ACC112 (cell line): ENCODE results near the gene SLTM.
A peak's percentile ranks its signal among the peaks of the same experiment; 100 is the strongest.
"Not testable (repeated sequence)": the region's sequence is repeated elsewhere in the genome, so short reads cannot be mapped to it uniquely, and the experiment has no call there.

ENCODE experiments used
- H2AFZ ChIP-seq: fragments of 200-600 bp; sonication (generic); one replicate; pipeline ENCODE4 v1.6.0; 2017; ENCODE audit warnings: antibody characterized with exemption, low read length; ENCODE audit not compliant: unreplicated experiment
- H3K27ac ChIP-seq: fragments of 200-600 bp; sonication (generic); 2 replicates; pipeline ENCODE4 v1.5.1; 2014; ENCODE audit warnings: low read depth, mild to moderate bottlenecking, antibody characterized with exemption, low read length, moderate library complexity
- H3K27me3 ChIP-seq: fragments of 200-600 bp; sonication (generic); 2 replicates; pipeline ENCODE4 v1.6.1; 2014; ENCODE audit warnings: mild to moderate bottlenecking, antibody characterized with exemption, low read length, moderate library complexity, mixed read lengths; ENCODE audit not compliant: insufficient read depth
- H3K36me3 ChIP-seq: fragments of 200-600 bp; sonication (generic); 2 replicates; pipeline ENCODE4 v1.6.1; 2016; ENCODE audit warnings: mild to moderate bottlenecking, antibody characterized with exemption, low read length, moderate library complexity, mixed read lengths; ENCODE audit not compliant: insufficient read depth
- H3K4me1 ChIP-seq: fragments of 200-600 bp; sonication (generic); one replicate; pipeline ENCODE4 v1.6.1; 2016; ENCODE audit warnings: low read length, mixed read lengths; ENCODE audit not compliant: insufficient read depth, unreplicated experiment, control insufficient read depth
- H3K4me3 ChIP-seq: fragments of 200-600 bp; sonication (generic); 2 replicates; pipeline ENCODE4 v1.5.1; 2014; ENCODE audit warnings: mild to moderate bottlenecking, low read depth, low read length
- H3K79me2 ChIP-seq: fragments of 200-600 bp; sonication (generic); one replicate; pipeline ENCODE4 v1.6.0; 2016; ENCODE audit warnings: low read length; ENCODE audit not compliant: control insufficient read depth, unreplicated experiment, insufficient read depth

Gene SLTM

DNA sequence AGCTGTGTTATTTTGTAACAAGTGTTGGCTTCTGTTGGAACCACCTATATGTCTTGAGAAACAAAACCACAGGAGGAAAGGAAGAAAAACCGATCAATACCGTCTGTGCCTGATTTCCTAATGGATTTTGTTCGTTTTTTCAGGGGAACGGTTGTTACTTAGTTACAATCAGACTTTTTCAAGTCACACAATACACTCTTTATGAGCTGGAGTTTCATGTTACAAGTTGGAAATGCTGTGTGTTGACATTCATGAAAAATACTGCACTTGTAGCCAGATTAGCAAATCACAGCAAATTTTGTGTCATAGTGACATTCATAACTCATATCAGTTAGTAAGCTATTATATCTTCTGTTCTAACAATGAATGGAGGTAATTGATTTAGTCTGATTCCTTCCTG, 78.9 kb downstream of the SLTM start:
- Histone ChIP-seq H3K4me3 (no peak overlapping the region), H3K36me3 (no peaks in the 10 kb centered on the region; the same call in none of the 2 replicates), H3K79me2 (no peaks in the 10 kb centered on the region), H3K27ac (no peak overlapping the region), H3K4me1 (no peaks in the 10 kb centered on the region), H3K27me3 (no peaks in the 10 kb centered on the region), H2AFZ (no peak overlapping the region)

DNA sequence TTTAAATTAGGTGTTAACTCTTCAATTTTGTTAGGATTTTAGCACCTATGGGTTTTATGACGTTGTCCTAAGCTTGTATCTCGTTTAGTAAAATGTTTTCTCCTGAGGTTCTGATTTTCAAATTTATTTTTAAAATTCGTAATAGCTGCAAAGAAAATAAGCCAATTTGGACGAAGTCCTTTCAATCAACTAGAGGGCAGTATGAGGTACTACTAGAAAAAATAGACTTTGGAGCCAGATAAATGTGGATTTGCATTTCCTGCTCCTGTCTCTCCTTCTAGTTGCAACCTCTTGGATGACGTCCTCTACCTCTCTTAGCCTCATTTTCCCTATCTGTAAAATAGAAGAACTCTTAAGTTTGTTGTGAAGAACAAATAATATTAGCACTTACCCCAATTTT, 81.1 kb downstream of the SLTM start:
- Histone ChIP-seq H3K27me3 (no peaks in the 10 kb centered on the region), H3K27ac (no peak overlapping the region), H3K79me2 (no peaks in the 10 kb centered on the region), H3K4me1 (no peaks in the 10 kb centered on the region), H2AFZ (no peak overlapping the region), H3K36me3 (peaks cover 4% of the 10 kb centered on the region; the same call in 1 of the 2 replicates), H3K4me3 (no peak overlapping the region)

DNA sequence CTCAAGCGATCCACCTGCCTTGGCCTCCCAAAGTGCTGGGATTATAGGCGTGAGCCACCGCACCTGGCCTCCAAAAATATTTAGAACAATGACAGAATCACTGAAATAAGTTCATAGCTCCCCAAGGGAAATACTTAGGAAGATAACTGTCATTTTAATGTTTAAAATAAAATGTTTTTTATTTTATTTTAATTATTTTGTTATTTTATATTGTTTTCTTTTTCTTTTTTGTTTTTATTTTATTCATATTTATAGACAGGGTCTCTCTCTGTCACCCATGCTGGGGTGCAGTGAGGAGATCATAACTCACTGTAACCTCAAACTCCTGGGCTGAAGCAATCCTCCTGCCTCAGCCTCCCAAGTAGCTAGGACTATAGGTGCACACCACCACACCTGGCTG, 82.3 kb downstream of the SLTM start:
- not testable (repeated sequence) for H3K36me3 ChIP-seq, H3K27ac ChIP-seq, H2AFZ ChIP-seq, H3K27me3 ChIP-seq, H3K4me1 ChIP-seq, H3K79me2 ChIP-seq, H3K4me3 ChIP-seq

DNA sequence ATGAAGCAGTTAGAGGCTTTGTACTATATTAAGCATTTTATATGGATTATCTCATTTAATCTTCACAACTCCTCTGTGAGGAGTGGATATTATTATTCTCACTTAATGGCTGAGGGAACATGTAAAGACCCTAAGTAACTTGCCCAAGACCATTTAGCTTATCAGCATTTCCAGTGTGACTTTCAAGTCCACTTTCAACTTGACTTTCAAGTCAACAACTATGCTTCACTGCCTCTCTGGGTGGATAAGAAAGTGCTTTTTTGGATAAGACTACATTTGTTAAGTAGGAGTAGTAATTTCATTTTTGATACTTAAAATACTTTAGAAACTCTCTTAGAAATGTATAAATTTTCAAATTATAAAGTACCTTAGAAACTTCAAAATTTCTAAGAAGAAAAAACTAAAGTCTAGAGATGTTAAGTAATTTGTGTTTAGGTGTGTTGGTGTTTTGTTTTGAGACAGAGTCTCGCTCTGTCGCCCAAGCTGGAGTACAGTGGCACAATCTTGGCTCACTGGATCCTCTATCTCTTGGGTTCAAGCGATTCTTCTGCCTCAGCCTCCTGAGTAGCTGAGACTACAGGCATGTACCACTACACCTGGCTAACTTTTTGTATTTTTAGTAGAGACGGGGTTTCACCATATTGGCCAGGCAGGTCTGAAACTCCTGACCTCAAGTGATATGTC, 90.6 kb downstream of the SLTM start:
- Histone ChIP-seq H3K27ac (no peak overlapping the region), H2AFZ (no peak overlapping the region), H3K27me3 (no peaks in the 10 kb centered on the region), H3K4me1 (no peaks in the 10 kb centered on the region), H3K79me2 (no peaks in the 10 kb centered on the region), H3K36me3 (peaks cover 5% of the 10 kb centered on the region; the same call in 1 of the 2 replicates), H3K4me3 (no peak overlapping the region)

DNA sequence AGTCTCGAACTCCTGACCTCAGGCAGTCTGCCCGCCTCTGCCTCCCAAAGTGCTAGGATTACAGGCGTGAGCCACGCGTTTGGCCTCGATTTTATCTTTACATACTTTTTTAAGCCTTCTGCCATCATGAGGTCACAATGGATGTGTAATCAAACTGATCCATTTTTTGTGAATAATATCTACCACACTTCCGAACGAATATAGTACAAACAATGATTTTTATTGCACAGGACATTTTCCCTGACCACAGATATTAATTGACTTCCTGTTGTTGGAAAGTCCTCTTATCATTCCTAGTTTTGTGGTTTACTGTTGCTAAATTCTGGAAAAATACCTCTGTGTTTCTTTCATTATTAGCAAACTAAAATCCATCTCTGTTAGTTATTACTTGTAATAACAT, 93.4 kb downstream of the SLTM start:
- peak overlapping the region; percentile 39; the same call in 1 of the 2 replicates for H3K27ac ChIP-seq
- H3K36me3 ChIP-seq = no peaks in the 10 kb centered on the region; the same call in 1 of the 2 replicates
- H2AFZ ChIP-seq = no peak overlapping the region
- no peaks in the 10 kb centered on the region for H3K4me1 ChIP-seq
- H3K79me2 ChIP-seq = no peaks in the 10 kb centered on the region
- H3K27me3 ChIP-seq = no peaks in the 10 kb centered on the region
- H3K4me3 ChIP-seq = no peak overlapping the region

DNA sequence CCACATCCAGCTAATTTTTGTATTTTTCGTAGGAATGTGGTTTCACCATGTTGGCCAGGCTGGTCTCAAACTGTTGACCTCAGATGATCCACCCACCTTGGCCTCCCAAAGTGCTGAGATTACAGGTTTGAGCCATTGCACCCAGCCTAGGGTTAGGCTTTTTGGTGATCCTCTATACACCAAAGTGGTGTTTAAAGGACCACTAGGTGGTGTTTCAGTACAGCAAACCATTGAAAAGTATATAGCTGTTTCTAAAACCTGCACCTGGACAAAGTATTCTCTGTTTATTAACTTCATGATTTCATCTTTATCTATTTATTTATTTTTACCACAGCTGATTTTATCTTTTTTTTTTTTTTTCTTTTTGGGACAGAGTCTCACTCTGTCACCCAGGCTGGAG, 94.0 kb downstream of the SLTM start:
- Histone ChIP-seq H3K4me3 (no peak overlapping the region), H2AFZ (no peak overlapping the region), H3K4me1 (no peaks in the 10 kb centered on the region), H3K27me3 (no peaks in the 10 kb centered on the region), H3K79me2 (no peaks in the 10 kb centered on the region), H3K36me3 (no peaks in the 10 kb centered on the region; the same call in 1 of the 2 replicates), H3K27ac (no peak overlapping the region)

DNA sequence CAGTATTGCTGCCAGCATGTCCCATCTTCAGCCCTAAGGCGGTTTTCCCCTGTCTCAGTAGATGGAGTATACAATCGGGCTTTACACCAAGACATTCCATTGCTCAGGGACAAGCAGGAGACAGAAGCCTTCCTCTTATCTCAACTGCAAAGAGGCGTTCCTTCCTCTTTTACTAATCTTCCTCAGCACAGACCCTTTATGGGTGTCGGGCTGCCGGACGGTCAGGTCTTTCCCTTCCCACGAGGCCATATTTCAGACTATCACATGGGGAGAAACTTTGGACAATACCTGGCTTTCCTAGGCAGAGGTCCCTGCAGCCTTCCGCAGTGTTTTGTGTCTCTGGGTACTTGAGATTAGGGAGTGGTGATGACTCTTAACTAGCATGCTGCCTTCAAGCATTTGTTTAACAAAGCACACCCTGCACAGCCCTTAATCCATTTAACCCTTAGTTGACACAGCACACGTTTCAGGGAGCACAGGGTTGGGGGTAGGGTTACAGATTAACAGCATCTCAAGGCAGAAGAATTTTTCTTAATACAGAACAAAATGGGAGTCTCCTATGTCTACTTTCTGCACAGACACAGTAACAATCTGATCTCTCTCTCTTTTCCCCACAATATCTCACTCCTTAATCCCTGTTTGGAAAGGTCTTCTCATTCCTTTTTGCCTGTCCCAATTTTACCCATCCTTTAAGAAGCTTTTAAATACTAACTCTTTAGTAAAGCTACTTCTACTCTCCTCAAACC, 99.6 kb downstream of the SLTM start:
- H3K4me3 ChIP-seq, H3K27ac ChIP-seq: not testable (repeated sequence)

DNA sequence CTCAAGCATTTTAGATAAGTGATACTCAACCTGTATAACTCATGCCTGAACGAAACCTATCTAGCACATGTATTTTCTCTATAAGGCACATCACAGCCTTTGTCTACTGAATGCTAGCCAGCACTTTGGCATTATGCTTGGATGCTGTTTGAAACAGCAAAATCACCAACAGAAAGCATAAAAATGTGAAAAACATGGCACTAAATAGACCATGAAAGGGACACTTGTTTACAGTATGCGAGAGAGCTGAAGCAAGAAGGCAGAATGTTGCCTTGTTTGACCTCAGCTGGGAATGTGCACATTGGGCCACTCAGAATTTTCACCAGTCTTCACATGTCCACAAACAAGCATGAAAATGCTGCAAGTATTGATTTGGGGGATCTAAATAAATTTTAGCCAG, 102.9 kb downstream of the SLTM start:
- H3K4me3 ChIP-seq = no peak overlapping the region
- H3K36me3 ChIP-seq = no peaks in the 10 kb centered on the region
- H2AFZ ChIP-seq = no peak overlapping the region
- H3K4me1 ChIP-seq = no peaks in the 10 kb centered on the region
- H3K27ac ChIP-seq = no peak overlapping the region
- no peaks in the 10 kb centered on the region for H3K79me2 ChIP-seq
- no peaks in the 10 kb centered on the region for H3K27me3 ChIP-seq

More for the DNA sequence above, 99.6 kb downstream of the SLTM start:
- not testable (repeated sequence) for H3K27me3 ChIP-seq, H3K79me2 ChIP-seq, H3K36me3 ChIP-seq, H3K4me1 ChIP-seq, H2AFZ ChIP-seq
